GM12878 (cell line): ENCODE results near the gene MYCBP2. TPM values are rescaled to one million over a fixed set of nuclear protein-coding genes. Genes with fewer than 3 reads are reported as not detected.

ENCODE experiments used
- ASH2L ChIP-seq: fragments of 300-600, 200-600 bp; sonication (generic); IDR thresholded peaks from 2 replicates; pipeline ENCODE4 v1.6.1; 2017; ENCODE audit warnings: low read depth, mild to moderate bottlenecking, borderline replicate concordance
- ATF7 ChIP-seq: fragments of 450-650 bp; IDR thresholded peaks from 2 replicates; pipeline ENCODE4 v1.6.1; 2016; ENCODE audit warnings: low read depth, mild to moderate bottlenecking
- BHLHE40 ChIP-seq, 2 experiments: fragments of 450-650 bp in 1 of 2; IDR thresholded peaks; 2 replicates each; pipeline ENCODE4 v1.6.1; 2011 to 2017; ENCODE audit warnings: low read depth in 2 of 2, borderline replicate concordance in 1 of 2, improper control_type of control experiment in 1 of 2, low read length in 1 of 2, mild to moderate bottlenecking in 1 of 2
- DPF2 ChIP-seq: fragments of 450-650 bp; IDR thresholded peaks from 2 replicates; pipeline ENCODE4 v1.6.1; 2017; ENCODE audit warnings: mild to moderate bottlenecking
- EED ChIP-seq: sonication (generic); IDR thresholded peaks from 2 replicates; pipeline ENCODE4 v1.6.1; 2016; ENCODE audit warnings: antibody characterized with exemption, low read depth
- FOS ChIP-seq: IDR thresholded peaks from 3 replicates; pipeline ENCODE4 v1.6.1; 2011; ENCODE audit warnings: borderline replicate concordance; ENCODE audit not compliant: insufficient read length; ENCODE audit errors: extremely low read depth
- FOXM1 ChIP-seq: IDR thresholded peaks from 2 replicates; pipeline ENCODE4 v1.6.1; 2012; ENCODE audit warnings: low read depth, mild to moderate bottlenecking, inconsistent platforms, low read length, moderate library complexity
- HDAC6 ChIP-seq: fragments of 200-600 bp; sonication (generic); IDR thresholded peaks from one replicate; pipeline ENCODE4 v1.8.0; 2017; ENCODE audit warnings: antibody characterized with exemption; ENCODE audit not compliant: unreplicated experiment
- HDGF ChIP-seq: fragments of 450-650 bp; IDR thresholded peaks from 2 replicates; pipeline ENCODE4 v1.6.1; 2016; ENCODE audit warnings: antibody characterized with exemption
- NBN ChIP-seq: fragments of 450-650 bp; IDR thresholded peaks from 2 replicates; pipeline ENCODE4 v1.6.1; 2016
- NFXL1 ChIP-seq: fragments of 450-650 bp; IDR thresholded peaks from 2 replicates; pipeline ENCODE4 v1.6.1; 2017; ENCODE audit warnings: antibody characterized with exemption, mild to moderate bottlenecking, borderline replicate concordance
- PAX5 ChIP-seq: IDR thresholded peaks from 2 replicates; pipeline ENCODE4 v1.6.1; 2011; ENCODE audit warnings: low read depth, low read length, borderline replicate concordance
- PAX8 ChIP-seq: fragments of 450-650 bp; IDR thresholded peaks from 2 replicates; pipeline ENCODE4 v1.6.1; 2017; ENCODE audit warnings: mild to moderate bottlenecking, moderate library complexity
- POLR2A ChIP-seq: IDR thresholded peaks from 2 replicates; pipeline ENCODE4 v1.6.1; 2011; ENCODE audit warnings: low read depth, mild to moderate bottlenecking, low read length
- SIN3A ChIP-seq: IDR thresholded peaks from 2 replicates; pipeline ENCODE4 v1.6.1; 2012; ENCODE audit warnings: low read depth, low read length, improper control_type of control experiment
- SMARCA5 ChIP-seq: fragments of 450-650 bp; IDR thresholded peaks from 2 replicates; pipeline ENCODE4 v1.6.1; 2017; ENCODE audit warnings: mild to moderate bottlenecking
- SUPT20H ChIP-seq: IDR thresholded peaks from 2 replicates; pipeline ENCODE4 v1.6.1; 2011; ENCODE audit warnings: low read depth, mild to moderate bottlenecking, low read length, moderate library complexity, borderline replicate concordance; ENCODE audit not compliant: control insufficient read depth
- ZNF622 ChIP-seq: fragments of 450-650 bp; IDR thresholded peaks from 2 replicates; pipeline ENCODE4 v1.6.1; 2017; ENCODE audit warnings: mild to moderate bottlenecking, inconsistent platforms
- polyA plus RNA-seq, 11 experiments: library from polyadenylated mRNA; depleted of rRNA in 4 of 11; unstranded in 6 of 11; stranded (reverse) in 5 of 11; fragments of >200 nt; fragmentation: Nextera tagmentation in 4 of 11; fragmentation: Illumina TruSeq in 1 of 11; extraction: Ambion mirVana in 4 of 11; extraction: Trizol in 1 of 11; gene quantifications; 1 replicate in 1 of 11; 2 replicates in 10 of 11; pipeline versions ENCODE4 v1.2.1 to v1.2.3, GENCODE V29; 2011 to 2016; ENCODE audit warnings: inconsistent platforms in 2 of 11, missing spikeins in 2 of 11, low read depth in 1 of 11
- total RNA-seq, 4 experiments: library from RNA; depleted of rRNA in 3 of 4; stranded (reverse); fragments of >200 nt in 3 of 4; fragmentation: Illumina TruSeq in 1 of 4; extraction: Trizol in 1 of 4; gene quantifications; 2 replicates each; pipeline versions ENCODE4 v1.2.1 to v1.2.3, GENCODE V29; 2013 to 2021
- TF ChIP-seq, protein P1 (sequence below): fragments of 450-650 bp; formaldehyde crosslinking; IDR thresholded peaks from 2 replicates; pipeline ENCODE4 v1.4.0; 2020; ENCODE audit warnings: mild to moderate bottlenecking, moderate library complexity
- TF ChIP-seq, protein P2 (sequence below): IDR thresholded peaks from 2 replicates; pipeline ENCODE4 v1.6.1; 2012; ENCODE audit warnings: low read depth, low read length, improper control_type of control experiment
- TF ChIP-seq, protein P3 (sequence below): fragments of 450-650 bp; IDR thresholded peaks from 2 replicates; pipeline ENCODE4 v1.6.1; 2018; ENCODE audit warnings: borderline replicate concordance, mild to moderate bottlenecking; ENCODE audit not compliant: partially characterized antibody
- TF ChIP-seq, protein P4 (sequence below): fragments of 150-350 bp; IDR thresholded peaks from 2 replicates; pipeline ENCODE4 v1.6.1; 2014; ENCODE audit warnings: mild to moderate bottlenecking, low read depth, low read length
- TF ChIP-seq, protein P5 (sequence below): IDR thresholded peaks from 2 replicates; pipeline ENCODE4 v1.6.1; 2011; ENCODE audit warnings: low read depth, low read length, improper control_type of control experiment, borderline replicate concordance

MYCBP2 gene
- total and polyA plus RNA-seq, 10 of the 15 experiments (the other 5 are each of a cell fraction or from before 2014, with no cell fraction given), result 51.9 to 152 (median 98.2) TPM

DNA sequence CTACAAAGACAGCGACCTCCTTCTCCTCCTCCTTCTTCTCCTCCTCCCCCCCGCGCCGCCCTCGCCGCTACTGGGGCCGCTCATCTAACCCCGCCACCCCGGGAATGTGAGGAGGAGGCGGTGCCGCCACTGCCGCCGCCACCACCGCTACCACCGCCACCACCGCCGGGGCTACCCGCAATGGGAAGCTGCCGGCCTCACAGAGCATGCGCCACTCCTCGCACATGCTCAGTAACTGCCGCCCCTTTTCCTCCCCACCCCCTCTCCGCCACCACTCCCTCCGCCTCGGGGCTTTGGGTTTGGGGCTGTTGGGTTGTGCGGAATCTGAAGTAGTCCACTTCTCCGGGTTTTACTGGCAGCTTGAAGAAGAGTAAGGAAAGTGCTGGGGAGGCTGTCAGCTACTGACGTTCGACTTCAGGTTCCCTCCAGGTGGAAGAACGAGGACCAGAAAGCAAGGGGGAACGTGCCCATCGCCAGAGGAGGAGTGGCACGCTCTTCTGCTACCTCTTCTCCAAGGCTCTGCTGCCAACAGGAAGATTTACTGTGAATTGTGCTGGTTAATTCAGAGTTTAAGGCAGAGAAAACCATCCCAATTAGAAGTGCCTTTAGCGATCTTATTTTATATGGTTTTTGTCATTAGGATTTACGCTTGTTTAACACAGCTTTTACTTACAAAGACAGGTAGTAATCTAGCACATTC, at the start of gene MYCBP2 (continued):
- TF ChIP-seq, protein P1, sequence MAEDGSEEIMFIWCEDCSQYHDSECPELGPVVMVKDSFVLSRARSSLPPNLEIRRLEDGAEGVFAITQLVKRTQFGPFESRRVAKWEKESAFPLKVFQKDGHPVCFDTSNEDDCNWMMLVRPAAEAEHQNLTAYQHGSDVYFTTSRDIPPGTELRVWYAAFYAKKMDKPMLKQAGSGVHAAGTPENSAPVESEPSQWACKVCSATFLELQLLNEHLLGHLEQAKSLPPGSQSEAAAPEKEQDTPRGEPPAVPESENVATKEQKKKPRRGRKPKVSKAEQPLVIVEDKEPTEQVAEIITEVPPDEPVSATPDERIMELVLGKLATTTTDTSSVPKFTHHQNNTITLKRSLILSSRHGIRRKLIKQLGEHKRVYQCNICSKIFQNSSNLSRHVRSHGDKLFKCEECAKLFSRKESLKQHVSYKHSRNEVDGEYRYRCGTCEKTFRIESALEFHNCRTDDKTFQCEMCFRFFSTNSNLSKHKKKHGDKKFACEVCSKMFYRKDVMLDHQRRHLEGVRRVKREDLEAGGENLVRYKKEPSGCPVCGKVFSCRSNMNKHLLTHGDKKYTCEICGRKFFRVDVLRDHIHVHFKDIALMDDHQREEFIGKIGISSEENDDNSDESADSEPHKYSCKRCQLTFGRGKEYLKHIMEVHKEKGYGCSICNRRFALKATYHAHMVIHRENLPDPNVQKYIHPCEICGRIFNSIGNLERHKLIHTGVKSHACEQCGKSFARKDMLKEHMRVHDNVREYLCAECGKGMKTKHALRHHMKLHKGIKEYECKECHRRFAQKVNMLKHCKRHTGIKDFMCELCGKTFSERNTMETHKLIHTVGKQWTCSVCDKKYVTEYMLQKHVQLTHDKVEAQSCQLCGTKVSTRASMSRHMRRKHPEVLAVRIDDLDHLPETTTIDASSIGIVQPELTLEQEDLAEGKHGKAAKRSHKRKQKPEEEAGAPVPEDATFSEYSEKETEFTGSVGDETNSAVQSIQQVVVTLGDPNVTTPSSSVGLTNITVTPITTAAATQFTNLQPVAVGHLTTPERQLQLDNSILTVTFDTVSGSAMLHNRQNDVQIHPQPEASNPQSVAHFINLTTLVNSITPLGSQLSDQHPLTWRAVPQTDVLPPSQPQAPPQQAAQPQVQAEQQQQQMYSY (CRISPR knock-in tag), result no peak
- peak; percentile 84 for TF ChIP-seq HDGF
- TF ChIP-seq SMARCA5, result no peak; the same call in 1 of the 2 replicates
- no peak for TF ChIP-seq ASH2L
- TF ChIP-seq HDAC6, result no peak
- TF ChIP-seq SIN3A, result peak; percentile 77
- TF ChIP-seq NFXL1, result no peak
- no peak for TF ChIP-seq PAX8
- peak; percentile 67 to 83 for TF ChIP-seq BHLHE40 (IDR thresholded peaks at IDR 0.05; ENCODE audit: borderline replicate concordance in 1 of 2, low read depth in 2 of 2, low read length in 1 of 2)
- peak; percentile 66 for TF ChIP-seq EED
- TF ChIP-seq NBN, result peak; percentile 94
- TF ChIP-seq, protein P2, sequence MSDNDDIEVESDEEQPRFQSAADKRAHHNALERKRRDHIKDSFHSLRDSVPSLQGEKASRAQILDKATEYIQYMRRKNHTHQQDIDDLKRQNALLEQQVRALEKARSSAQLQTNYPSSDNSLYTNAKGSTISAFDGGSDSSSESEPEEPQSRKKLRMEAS, result peak; percentile 72; the same call in 1 of the 2 replicates
- TF ChIP-seq PAX5, result peak; percentile 57
- no peak for TF ChIP-seq FOXM1
- TF ChIP-seq, protein P3, sequence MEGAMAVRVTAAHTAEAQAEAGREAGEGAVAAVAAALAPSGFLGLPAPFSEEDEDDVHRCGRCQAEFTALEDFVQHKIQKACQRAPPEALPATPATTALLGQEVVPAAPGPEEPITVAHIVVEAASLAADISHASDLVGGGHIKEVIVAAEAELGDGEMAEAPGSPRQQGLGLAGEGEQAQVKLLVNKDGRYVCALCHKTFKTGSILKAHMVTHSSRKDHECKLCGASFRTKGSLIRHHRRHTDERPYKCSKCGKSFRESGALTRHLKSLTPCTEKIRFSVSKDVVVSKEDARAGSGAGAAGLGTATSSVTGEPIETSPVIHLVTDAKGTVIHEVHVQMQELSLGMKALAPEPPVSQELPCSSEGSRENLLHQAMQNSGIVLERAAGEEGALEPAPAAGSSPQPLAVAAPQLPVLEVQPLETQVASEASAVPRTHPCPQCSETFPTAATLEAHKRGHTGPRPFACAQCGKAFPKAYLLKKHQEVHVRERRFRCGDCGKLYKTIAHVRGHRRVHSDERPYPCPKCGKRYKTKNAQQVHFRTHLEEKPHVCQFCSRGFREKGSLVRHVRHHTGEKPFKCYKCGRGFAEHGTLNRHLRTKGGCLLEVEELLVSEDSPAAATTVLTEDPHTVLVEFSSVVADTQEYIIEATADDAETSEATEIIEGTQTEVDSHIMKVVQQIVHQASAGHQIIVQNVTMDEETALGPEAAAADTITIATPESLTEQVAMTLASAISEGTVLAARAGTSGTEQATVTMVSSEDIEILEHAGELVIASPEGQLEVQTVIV, result peak; percentile 11
- TF ChIP-seq FOS, result no peak
- TF ChIP-seq ZNF622, result no peak
- TF ChIP-seq DPF2, result no peak
- no peak for TF ChIP-seq SUPT20H
- TF ChIP-seq, protein P4, sequence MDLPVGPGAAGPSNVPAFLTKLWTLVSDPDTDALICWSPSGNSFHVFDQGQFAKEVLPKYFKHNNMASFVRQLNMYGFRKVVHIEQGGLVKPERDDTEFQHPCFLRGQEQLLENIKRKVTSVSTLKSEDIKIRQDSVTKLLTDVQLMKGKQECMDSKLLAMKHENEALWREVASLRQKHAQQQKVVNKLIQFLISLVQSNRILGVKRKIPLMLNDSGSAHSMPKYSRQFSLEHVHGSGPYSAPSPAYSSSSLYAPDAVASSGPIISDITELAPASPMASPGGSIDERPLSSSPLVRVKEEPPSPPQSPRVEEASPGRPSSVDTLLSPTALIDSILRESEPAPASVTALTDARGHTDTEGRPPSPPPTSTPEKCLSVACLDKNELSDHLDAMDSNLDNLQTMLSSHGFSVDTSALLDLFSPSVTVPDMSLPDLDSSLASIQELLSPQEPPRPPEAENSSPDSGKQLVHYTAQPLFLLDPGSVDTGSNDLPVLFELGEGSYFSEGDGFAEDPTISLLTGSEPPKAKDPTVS, result no peak
- TF ChIP-seq ATF7, result peak; percentile 86
- TF ChIP-seq POLR2A, result peak; percentile 94
- TF ChIP-seq, protein P5, sequence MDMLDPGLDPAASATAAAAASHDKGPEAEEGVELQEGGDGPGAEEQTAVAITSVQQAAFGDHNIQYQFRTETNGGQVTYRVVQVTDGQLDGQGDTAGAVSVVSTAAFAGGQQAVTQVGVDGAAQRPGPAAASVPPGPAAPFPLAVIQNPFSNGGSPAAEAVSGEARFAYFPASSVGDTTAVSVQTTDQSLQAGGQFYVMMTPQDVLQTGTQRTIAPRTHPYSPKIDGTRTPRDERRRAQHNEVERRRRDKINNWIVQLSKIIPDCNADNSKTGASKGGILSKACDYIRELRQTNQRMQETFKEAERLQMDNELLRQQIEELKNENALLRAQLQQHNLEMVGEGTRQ, result no peak
